Fibroblast of lung (primary cell): ENCODE results near the gene SLC22A7. TPM values are rescaled to one million over a fixed set of nuclear protein-coding genes. Genes with fewer than 3 reads are reported as not detected.

Experiments used
- DNase-seq, 2 donors: peaks; one replicate each; pipeline versions ENCODE4 v3.0.0 to v3.0.0-alpha.2; 2010; ENCODE audit warnings: low read depth in 2 of 2
- H2AFZ ChIP-seq: 2 replicates; pipeline ENCODE4 v1.5.1; 2012; ENCODE audit warnings: low read length, control low read depth, inconsistent platforms
- H3K27ac ChIP-seq: 2 replicates; pipeline ENCODE4 v1.5.1; 2011; ENCODE audit warnings: low read length, control low read depth; ENCODE audit not compliant: insufficient read depth
- H3K27me3 ChIP-seq: 2 replicates; pipeline ENCODE4 v1.5.1; 2011; ENCODE audit warnings: mild to moderate bottlenecking, low read length; ENCODE audit not compliant: control insufficient read depth, insufficient read depth
- H3K36me3 ChIP-seq: 2 replicates; pipeline ENCODE4 v1.5.1; 2011; ENCODE audit warnings: low read length; ENCODE audit not compliant: control insufficient read depth, insufficient read depth
- H3K4me1 ChIP-seq: 2 replicates; pipeline ENCODE4 v1.5.1; 2011; ENCODE audit warnings: low read length; ENCODE audit not compliant: control insufficient read depth, insufficient read depth; ENCODE audit errors: extremely low read depth
- H3K4me2 ChIP-seq: 2 replicates; pipeline ENCODE4 v1.5.1; 2011; ENCODE audit warnings: low read length, control low read depth; ENCODE audit not compliant: insufficient read depth; ENCODE audit errors: extremely low read depth
- H3K4me3 ChIP-seq, 4 experiments: fragments of 200-600 bp in 1 of 4; sonication (generic) in 1 of 4; replicated peaks in 1 of 4; 2 replicates each; pipeline ENCODE4 v1.5.1; 2011 to 2016; ENCODE audit warnings: low read length in 4 of 4, low read depth in 3 of 4, mild to moderate bottlenecking in 3 of 4, control low read depth in 2 of 4, inconsistent platforms in 1 of 4, mixed read lengths in 1 of 4; ENCODE audit not compliant: insufficient read depth in 1 of 4; ENCODE audit errors: control extremely low read depth in 1 of 4
- H3K79me2 ChIP-seq: 2 replicates; pipeline ENCODE4 v1.5.1; 2012; ENCODE audit warnings: mild to moderate bottlenecking, low read length, inconsistent platforms; ENCODE audit not compliant: control insufficient read depth, insufficient read depth
- H3K9ac ChIP-seq: 2 replicates; pipeline ENCODE4 v1.5.1; 2011; ENCODE audit warnings: mild to moderate bottlenecking, low read length, control low read depth; ENCODE audit not compliant: insufficient read depth
- H3K9me3 ChIP-seq: 2 replicates; pipeline ENCODE4 v1.5.1; 2012; ENCODE audit warnings: low read depth, low read length; ENCODE audit not compliant: control insufficient read depth, insufficient read depth
- H4K20me1 ChIP-seq: 2 replicates; pipeline ENCODE4 v1.5.1; 2011; ENCODE audit warnings: low read length; ENCODE audit not compliant: control insufficient read depth, insufficient read depth; ENCODE audit errors: extremely low read depth
- EZH2 ChIP-seq: IDR thresholded peaks from 2 replicates; pipeline ENCODE4 v1.5.1; 2012; ENCODE audit warnings: low read length, control low read depth, mild to moderate bottlenecking; ENCODE audit errors: missing control alignments
- polyA plus RNA-seq, 2 donors: library from polyadenylated mRNA; depleted of rRNA in 1 of 2; stranded (reverse) in 1 of 2; unstranded in 1 of 2; fragments of >200 nt; gene quantifications; 2 replicates each; pipeline ENCODE4 v1.2.1, GENCODE V29; 2011 to 2012; ENCODE audit warnings: missing spikeins in 1 of 2
- total RNA-seq: library from RNA; depleted of rRNA; stranded (reverse); fragments of >200 nt; gene quantifications from 2 replicates; pipeline ENCODE4 v1.2.1, GENCODE V29; 2014
- TF ChIP-seq, protein P1 (sequence below), 2 donors: IDR thresholded peaks in 1 of 2; conservative IDR thresholded peaks in 1 of 2; 1 replicate in 1 of 2; 2 replicates in 1 of 2; pipeline ENCODE4 v1.5.1; 2011 to 2012; ENCODE audit warnings: low read length in 2 of 2, control low read depth in 1 of 2, inconsistent platforms in 1 of 2, low read depth in 1 of 2, mild to moderate bottlenecking in 1 of 2

The SLC22A7 gene
- total and polyA plus RNA-seq, 2 donors (not counting 1 experiment from before 2014, with no cell fraction given): not detected

DNA sequence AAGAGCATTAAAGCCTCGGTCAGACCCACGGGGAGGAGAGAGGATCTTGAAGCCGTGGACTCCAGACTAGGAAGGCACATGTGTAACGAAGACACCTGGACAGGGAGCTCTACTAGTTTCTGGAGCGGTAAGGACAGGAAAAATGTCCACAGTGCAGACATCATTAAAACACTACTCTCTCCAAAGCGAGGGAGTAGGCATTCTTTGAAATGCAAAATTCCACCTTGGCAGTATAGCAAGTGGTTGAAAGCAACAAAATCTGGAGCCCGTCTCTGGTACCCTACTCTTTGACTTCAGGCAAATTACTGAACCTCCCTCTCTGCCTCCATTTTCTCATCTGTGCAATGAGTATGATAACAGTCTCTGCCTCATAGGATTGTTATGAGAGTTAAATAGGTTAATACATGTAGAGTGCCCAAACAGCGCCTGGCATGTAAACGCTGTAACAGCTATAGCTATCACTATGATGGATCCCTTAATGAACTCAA is 11.0 kb downstream of the SLC22A7 start:
- Histone ChIP-seq H3K27ac (no peak overlapping the region), H3K79me2 (no peaks in the 10 kb centered on the region), H2AFZ (peak overlapping the region; percentile 39), H3K4me1 (peaks cover 2% of the 10 kb centered on the region), H3K9me3 (no peaks in the 10 kb centered on the region), H3K9ac (no peak overlapping the region), H4K20me1 (no peaks in the 10 kb centered on the region), H3K36me3 (no peaks in the 10 kb centered on the region), H3K4me3 (peak overlapping the region in 2 of 4 experiments; percentile 32 to 37), H3K27me3 (peaks cover 18% of the 10 kb centered on the region), H3K4me2 (peak overlapping the region; percentile 75)
- no peak for DNase-seq
- TF ChIP-seq, protein P1, sequence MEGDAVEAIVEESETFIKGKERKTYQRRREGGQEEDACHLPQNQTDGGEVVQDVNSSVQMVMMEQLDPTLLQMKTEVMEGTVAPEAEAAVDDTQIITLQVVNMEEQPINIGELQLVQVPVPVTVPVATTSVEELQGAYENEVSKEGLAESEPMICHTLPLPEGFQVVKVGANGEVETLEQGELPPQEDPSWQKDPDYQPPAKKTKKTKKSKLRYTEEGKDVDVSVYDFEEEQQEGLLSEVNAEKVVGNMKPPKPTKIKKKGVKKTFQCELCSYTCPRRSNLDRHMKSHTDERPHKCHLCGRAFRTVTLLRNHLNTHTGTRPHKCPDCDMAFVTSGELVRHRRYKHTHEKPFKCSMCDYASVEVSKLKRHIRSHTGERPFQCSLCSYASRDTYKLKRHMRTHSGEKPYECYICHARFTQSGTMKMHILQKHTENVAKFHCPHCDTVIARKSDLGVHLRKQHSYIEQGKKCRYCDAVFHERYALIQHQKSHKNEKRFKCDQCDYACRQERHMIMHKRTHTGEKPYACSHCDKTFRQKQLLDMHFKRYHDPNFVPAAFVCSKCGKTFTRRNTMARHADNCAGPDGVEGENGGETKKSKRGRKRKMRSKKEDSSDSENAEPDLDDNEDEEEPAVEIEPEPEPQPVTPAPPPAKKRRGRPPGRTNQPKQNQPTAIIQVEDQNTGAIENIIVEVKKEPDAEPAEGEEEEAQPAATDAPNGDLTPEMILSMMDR (conservative IDR thresholded peaks at IDR 0.05 in 1 of 2, IDR thresholded peaks at IDR 0.05 in 1 of 2; ENCODE audit: low read depth in 1 of 2, low read length in 2 of 2): no peak
- no peak for TF ChIP-seq EZH2

DNA sequence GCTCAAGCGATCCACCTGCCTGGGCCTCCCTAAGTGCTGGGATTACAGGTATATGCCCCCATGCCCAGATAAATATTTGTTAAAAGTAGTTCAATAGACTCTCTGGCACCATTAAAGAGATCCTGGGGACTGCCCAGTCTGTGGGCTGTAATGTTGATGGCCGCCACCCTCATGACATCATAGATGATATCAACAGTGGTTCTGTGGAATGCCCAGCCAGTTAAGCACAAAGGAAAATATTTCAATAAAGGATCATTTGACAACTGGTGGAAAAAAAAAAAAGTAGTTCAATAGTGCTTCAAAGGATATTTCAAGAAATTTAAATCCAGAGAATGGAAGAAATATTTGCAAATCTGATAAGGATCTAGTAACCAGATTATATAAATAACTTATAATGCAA is 12.1 kb downstream of the SLC22A7 start:
- no peak overlapping the region for H3K4me3 ChIP-seq
- H3K79me2 ChIP-seq: no peaks in the 10 kb centered on the region
- H3K36me3 ChIP-seq: no peaks in the 10 kb centered on the region
- peaks cover 20% of the 10 kb centered on the region for H3K27me3 ChIP-seq
- TF ChIP-seq EZH2: no peak
- TF ChIP-seq, protein P1 (conservative IDR thresholded peaks at IDR 0.05 in 1 of 2, IDR thresholded peaks at IDR 0.05 in 1 of 2; ENCODE audit: low read depth in 1 of 2, low read length in 2 of 2): no peak
- DNase-seq: peak in 1 of 2 donors; percentile 15
- no peaks in the 10 kb centered on the region for H4K20me1 ChIP-seq
- no peak overlapping the region for H3K9ac ChIP-seq
- no peak overlapping the region for H3K27ac ChIP-seq
- no peak overlapping the region for H2AFZ ChIP-seq
- H3K4me2 ChIP-seq: no peak overlapping the region
- H3K9me3 ChIP-seq: no peaks in the 10 kb centered on the region
- peaks cover 2% of the 10 kb centered on the region for H3K4me1 ChIP-seq

- no peak overlapping the region for H3K4me2 ChIP-seq
- H3K9me3 ChIP-seq: no peaks in the 10 kb centered on the region
- no peak overlapping the region for H3K27ac ChIP-seq
- DNase-seq: no peak
- no peak overlapping the region for H3K9ac ChIP-seq
- H3K27me3 ChIP-seq: peaks cover 22% of the 10 kb centered on the region
- H4K20me1 ChIP-seq: no peaks in the 10 kb centered on the region
- no peaks in the 10 kb centered on the region for H3K36me3 ChIP-seq
- H3K4me3 ChIP-seq: no peak overlapping the region
- TF ChIP-seq, protein P1 (conservative IDR thresholded peaks at IDR 0.05 in 1 of 2, IDR thresholded peaks at IDR 0.05 in 1 of 2; ENCODE audit: low read depth in 1 of 2, low read length in 2 of 2): no peak
- no peak for TF ChIP-seq EZH2
- no peaks in the 10 kb centered on the region for H3K79me2 ChIP-seq
- H3K4me1 ChIP-seq: peaks cover 2% of the 10 kb centered on the region
- no peak overlapping the region for H2AFZ ChIP-seq
Observed at GRCh38 chr6:43310624-43311023, 12.6 kb downstream of the SLC22A7 start.
